Colon (tissue), 2 donors: ENCODE measurements around the gene VPS13D.

Experiments
- FAIRE-seq: peaks from 2 replicates; lab custom pipeline; 2012; peaks lifted over from hg19 to GRCh38; lab: Jason Lieb, UNC
- donor health status: control.
- donor health status: control.

Gene VPS13D

DNA sequence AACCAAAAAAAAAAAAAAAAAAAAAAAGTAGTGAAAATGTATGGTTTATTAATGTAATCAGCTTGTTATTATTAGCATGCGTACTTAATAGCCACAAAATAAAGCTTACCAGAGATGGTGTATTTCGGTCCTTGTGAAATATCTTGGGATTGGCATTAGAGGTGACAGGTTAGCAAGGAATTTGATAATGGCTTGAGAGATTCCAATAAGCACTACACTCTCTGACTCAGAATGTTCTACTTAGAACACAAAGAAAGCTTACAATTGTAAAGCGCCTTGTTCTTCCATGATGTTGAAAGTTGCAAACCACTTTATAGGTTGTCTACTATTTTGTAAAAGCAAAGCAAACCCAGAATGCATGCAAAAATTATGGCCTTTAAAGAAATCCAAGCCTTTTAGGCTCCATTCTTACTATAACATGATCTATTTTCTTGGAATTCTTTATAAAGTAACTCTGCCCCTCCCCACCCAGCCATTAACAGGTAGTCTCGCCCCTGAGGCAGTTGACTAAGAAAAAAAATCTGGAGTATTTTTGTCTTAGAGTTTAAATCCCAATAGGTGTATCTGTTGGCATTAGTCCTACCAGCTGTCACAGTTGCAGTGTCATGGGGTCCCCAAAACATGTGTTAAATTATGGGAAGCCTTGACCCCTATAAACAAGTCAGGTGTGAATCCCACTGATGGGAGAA is 259.0 kb downstream of the VPS13D start:
- no peak for FAIRE-seq

- FAIRE-seq: no peak
Observed at GRCh38 chr1:12490532-12491142, 260.8 kb downstream of the VPS13D start.

GRCh38 chr1:12491656-12492055 is 261.8 kb downstream of the VPS13D start:
- no peak for FAIRE-seq

DNA sequence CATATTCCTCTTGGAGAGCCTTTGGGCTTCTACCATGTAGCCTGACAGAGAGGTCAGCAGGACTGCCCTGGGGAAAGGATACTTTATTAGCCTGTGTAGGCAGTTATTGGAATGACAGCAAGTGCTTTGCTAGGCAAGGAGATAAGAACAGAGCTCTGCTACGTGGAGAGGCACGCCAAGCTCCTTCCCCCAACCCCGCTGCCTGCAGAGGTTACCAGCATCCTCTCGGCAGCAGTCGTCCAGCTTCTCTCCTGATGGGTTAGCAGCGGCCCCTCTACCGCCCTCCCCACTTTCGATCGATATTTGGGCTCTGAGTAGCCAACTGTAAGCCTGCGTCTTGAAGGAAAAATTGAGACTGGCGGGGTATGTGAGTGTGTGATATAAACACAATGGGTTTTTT is 265.9 kb downstream of the VPS13D start:
- FAIRE-seq: no peak

DNA sequence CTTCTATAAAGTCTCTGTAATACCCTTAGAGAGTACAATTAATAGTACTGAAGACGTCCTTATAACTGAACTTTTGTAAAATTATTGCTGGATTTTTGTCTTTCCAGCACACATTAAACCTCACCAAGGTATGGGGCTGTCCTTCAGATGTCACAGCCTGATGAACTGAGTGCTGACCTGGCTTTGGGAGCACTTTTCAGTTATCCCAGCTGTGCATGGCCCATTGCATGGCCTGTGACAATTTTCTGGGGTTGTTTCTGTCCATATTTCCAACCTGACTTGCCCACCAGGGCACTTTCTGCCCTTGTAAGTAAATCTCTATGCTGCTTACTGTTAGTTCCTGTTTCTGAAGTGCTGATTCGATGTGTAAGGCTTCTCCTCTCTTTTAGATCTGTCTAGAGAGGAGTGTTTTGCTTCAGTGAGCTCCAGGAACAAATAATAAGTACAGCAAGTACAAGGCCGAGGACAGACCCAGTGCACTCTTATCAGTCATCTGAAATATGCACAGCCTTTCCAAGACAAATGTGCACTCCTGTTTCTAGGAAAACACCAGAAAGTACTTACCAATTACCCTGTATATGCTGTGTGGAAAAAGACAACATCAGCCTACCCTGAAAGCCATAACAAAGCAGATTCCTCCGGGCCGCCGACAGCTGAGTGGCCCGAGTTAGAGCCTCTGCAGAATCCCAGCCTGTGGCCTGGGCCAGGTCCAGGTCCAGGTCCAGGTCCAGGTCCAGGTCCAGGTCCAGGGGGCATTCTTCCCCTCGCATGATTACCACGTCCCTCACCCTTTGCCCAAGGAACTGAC is 266.5 kb downstream of the VPS13D start:
- FAIRE-seq: no peak

GRCh38 chr1:12499539-12500240 is 269.9 kb downstream of the VPS13D start:
- no peak for FAIRE-seq

DNA sequence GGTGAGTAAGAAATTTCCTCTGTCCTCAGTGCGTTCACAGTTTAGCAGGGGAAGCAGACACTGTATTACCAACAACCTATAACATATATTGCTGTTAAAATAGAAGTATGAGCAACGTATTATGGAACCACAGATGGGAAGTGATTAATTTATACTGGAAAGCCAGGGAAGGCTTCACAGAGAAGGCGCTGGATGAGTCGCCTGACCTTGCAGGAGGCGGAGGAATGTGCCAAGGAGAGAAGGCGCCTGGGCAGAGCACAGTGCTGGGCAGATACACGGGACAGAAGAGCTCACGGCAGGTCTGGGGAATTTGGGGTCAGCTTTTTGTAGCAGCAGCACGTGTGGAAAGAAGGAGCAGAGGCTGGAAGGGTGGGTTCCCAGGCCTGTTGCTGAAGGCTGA is 271.8 kb downstream of the VPS13D start:
- no peak for FAIRE-seq

- no peak for FAIRE-seq
Observed at GRCh38 chr1:12502336-12503109, 272.7 kb downstream of the VPS13D start.

DNA sequence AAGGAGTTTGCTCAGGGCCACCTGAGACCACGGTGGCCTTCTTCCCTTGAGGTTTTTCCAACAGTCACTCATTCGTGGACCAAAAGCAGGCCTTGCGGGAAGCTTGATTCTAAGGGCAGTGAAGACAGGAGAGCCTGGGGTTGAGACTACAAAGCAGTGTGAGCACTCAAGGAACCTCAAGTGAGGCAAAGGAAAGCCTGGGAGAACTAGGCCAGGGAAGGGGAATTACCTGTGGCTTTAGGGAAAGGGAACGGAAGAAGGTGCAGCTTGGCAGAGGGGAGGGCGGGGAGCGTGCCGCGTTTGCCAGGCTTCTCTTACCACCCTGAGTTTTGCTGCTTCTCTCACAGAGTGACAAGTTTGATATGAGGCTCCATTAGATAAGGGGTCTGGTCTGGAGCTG is 273.9 kb downstream of the VPS13D start:
- no peak for FAIRE-seq

DNA sequence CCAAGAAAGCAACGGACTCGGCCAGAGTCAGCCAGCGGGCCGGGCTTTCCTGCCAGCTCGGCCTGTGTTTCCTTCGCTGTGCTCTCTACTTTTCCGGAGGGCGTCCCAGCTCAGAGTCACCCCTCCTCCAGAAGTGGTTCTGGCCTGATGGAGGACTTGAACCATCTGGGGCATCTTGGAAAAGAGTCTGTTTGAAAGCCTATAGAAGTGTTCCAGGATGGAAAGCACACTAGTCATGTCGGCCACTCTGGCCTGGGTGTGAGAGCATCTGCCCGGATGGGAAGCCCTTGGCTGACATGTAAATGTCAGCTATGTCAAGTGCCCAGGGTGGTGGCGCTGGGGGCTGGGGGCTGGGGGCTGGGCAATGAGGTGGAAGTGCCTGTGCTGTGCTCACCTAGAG is 274.8 kb downstream of the VPS13D start:
- no peak for FAIRE-seq

GRCh38 chr1:12505231-12505630 is 275.4 kb downstream of the VPS13D start:
- FAIRE-seq: no peak

DNA sequence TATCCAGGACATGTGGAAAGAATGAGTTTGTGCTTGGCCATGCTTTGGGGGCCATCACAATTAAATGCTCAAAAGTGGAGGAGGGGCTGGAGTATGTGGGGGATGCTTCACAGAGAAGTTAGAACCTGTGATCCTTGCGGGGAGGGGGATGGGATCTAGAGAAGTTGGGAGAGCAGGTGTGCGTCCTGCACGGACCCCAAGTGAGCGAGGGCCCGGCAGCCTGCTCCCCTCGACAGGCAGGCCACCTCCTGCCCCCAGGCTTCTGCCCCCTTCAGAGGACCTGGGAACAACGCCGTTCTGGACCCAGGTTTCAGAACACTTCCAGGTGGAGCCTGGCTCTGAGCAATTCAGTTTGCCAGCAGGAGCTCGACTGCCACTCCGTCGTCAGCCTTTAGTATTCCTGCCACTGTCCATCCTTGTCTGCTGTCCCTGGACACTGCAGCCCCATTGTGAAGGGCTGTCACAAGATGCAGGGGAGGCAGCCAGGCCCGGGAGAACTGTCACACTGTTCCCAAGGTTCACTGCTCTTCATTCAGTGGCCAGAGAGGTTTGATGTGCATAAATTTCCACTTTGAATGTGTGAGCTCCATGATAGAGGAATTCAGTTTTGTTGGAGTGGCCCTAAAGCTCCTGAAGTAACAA is 275.9 kb downstream of the VPS13D start:
- no peak for FAIRE-seq

- no peak for FAIRE-seq
Observed at GRCh38 chr1:12506281-12507280, 276.8 kb downstream of the VPS13D start.

GRCh38 chr1:12507631-12508030 is 277.8 kb downstream of the VPS13D start:
- no peak for FAIRE-seq

DNA sequence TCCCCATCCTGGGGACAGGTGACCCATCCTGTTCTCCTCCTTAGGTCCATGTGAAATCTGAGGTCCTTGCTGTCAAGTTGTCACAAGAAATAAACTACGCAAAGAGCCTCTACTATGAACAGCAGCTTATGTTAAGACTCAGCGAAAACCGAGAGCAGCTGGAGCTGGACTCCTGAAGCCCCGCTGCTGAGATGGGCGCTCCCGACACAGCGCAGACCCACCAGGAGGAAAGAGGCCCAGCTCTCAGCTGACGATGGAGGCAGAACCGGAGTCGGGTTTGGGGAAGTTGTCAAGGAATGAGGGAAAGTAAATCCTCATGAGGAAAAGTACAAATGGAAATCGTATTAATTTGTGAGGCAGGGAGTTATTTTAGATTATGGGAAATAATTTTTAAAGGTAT is 279.0 kb downstream of the VPS13D start:
- FAIRE-seq: no peak

GRCh38 chr1:12511128-12511484 is 281.3 kb downstream of the VPS13D start:
- FAIRE-seq: no peak

GRCh38 chr1:12511516-12512468 is 282.0 kb downstream of the VPS13D start:
- no peak for FAIRE-seq

- FAIRE-seq: no peak
Observed at GRCh38 chr1:12513181-12513580, 283.4 kb downstream of the VPS13D start.

DNA sequence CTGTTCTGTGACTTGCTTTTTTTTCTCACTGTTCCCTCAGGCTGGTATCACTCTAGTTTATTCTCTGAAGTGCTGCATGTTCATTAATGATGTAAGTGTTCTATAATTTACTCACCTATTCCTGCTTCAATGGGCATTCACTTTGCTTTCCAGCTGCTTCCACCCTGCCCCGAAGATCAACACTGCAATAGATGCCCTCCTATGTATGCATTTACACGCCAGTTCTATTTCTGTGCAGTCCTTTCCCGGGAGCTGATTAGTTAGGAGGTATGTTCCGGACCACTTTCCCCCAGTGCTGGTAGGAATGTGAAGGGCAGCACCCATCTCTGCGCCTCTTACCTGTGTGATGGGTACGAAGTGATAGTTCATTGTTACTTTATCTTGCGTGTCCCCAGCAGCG is 284.8 kb downstream of the VPS13D start:
- no peak for FAIRE-seq
